GM12878 (cell line): ENCODE results near the gene LSP1. TPM values are rescaled to one million over a fixed set of nuclear protein-coding genes. Genes with fewer than 3 reads are reported as not detected.

Experiments
- ATAC-seq: fragments of 200-7000 bp; cut with Tn5 transposase; 3 replicates; pipeline ENCODE4 v1.9.1; 2020; ENCODE audit warnings: mild to moderate bottlenecking, moderate library complexity
- BruUV-seq: library from RNA; stranded (reverse); fragments of 400-500 nt; replicated peaks from 2 replicates; lab custom pipeline; 2021; lab: Mats Ljungman, UMichigan
- CTCF ChIA-PET: fragments of 300-600 bp; sonication (Branson Sonifier 250); formaldehyde crosslinking; extraction: SDS; loops from one replicate; lab custom pipeline; 2021; ENCODE audit warnings: inconsistent platforms; lab: Yijun Ruan, JAX
- POLR2A ChIA-PET: fragments of 350-600 bp; formaldehyde crosslinking; extraction: SDS; loops from one replicate; lab custom pipeline; 2021; ENCODE audit warnings: inconsistent platforms; lab: Charles Lee
- RAD21 ChIA-PET: fragments of 300-600 bp; sonication (Branson Sonifier 250); formaldehyde crosslinking; loops from one replicate; lab custom pipeline; 2023; ENCODE audit warnings: antibody characterized with exemption; ENCODE audit not compliant: unreplicated experiment; lab: Charles Lee
- SMC1A ChIA-PET: fragments of 300-600 bp; sonication (Branson Sonifier 250); formaldehyde crosslinking; loops from one replicate; lab custom pipeline; 2023; ENCODE audit not compliant: unreplicated experiment, uncharacterized antibody; lab: Charles Lee
- DNase-seq: peaks from one replicate; pipeline ENCODE4 v3.0.0-alpha.2; 2011; ENCODE audit warnings: low read depth, low spot score
- FAIRE-seq: peaks from 3 replicates; lab custom pipeline; 2011; peaks lifted over from hg19 to GRCh38; lab: Jason Lieb, UNC
- H2AFZ ChIP-seq: 2 replicates; pipeline ENCODE4 v1.6.0; 2011; ENCODE audit warnings: low read depth, low read length, control low read depth; ENCODE audit not compliant: control insufficient read depth
- H3K27ac ChIP-seq: 2 replicates; pipeline ENCODE4 v1.5.1; 2011; ENCODE audit warnings: control low read depth; ENCODE audit not compliant: control insufficient read depth, insufficient read depth
- H3K27me3 ChIP-seq, 2 experiments: replicated peaks in 1 of 2; 2 replicates each; pipeline versions ENCODE4 v1.6.0 to v1.6.1; 2011; ENCODE audit warnings: low read length in 1 of 2; ENCODE audit not compliant: control insufficient read depth in 2 of 2, insufficient read depth in 2 of 2
- H3K36me3 ChIP-seq, 2 experiments: 2 replicates each; pipeline ENCODE4 v1.5.1; 2011; ENCODE audit warnings: low read length in 1 of 2; ENCODE audit not compliant: control insufficient read depth in 2 of 2, insufficient read depth in 2 of 2
- H3K4me1 ChIP-seq: 2 replicates; pipeline ENCODE4 v1.6.1; 2011; ENCODE audit warnings: mild to moderate bottlenecking, low read length, moderate library complexity, mixed read lengths; ENCODE audit not compliant: control insufficient read depth, insufficient read depth
- H3K4me2 ChIP-seq: 2 replicates; pipeline ENCODE4 v1.6.0; 2011; ENCODE audit warnings: control low read depth; ENCODE audit not compliant: control insufficient read depth, insufficient read depth
- H3K4me3 ChIP-seq: fragments of 200-600 bp; sonication (generic); 2 replicates; pipeline ENCODE4 v1.5.1; 2016
- H3K79me2 ChIP-seq: 2 replicates; pipeline ENCODE4 v1.6.0; 2011; ENCODE audit warnings: low read length; ENCODE audit not compliant: control insufficient read depth, insufficient read depth
- H3K9ac ChIP-seq: 2 replicates; pipeline ENCODE4 v1.8.0; 2011; ENCODE audit warnings: low read length, control low read depth, mixed read lengths; ENCODE audit not compliant: control insufficient read depth, insufficient read depth
- H3K9me3 ChIP-seq: replicated peaks from 3 replicates; pipeline ENCODE4 v1.5.1; 2011; ENCODE audit warnings: mild to moderate bottlenecking, low read length; ENCODE audit not compliant: control insufficient read depth, insufficient read depth
- H4K20me1 ChIP-seq: 2 replicates; pipeline ENCODE4 v1.6.0; 2011; ENCODE audit not compliant: control insufficient read depth, insufficient read depth
- ATF2 ChIP-seq: IDR thresholded peaks from 2 replicates; pipeline ENCODE4 v1.6.1; 2012; ENCODE audit warnings: low read length, inconsistent platforms
- ATF7 ChIP-seq: fragments of 450-650 bp; IDR thresholded peaks from 2 replicates; pipeline ENCODE4 v1.6.1; 2016; ENCODE audit warnings: low read depth, mild to moderate bottlenecking
- ELK1 ChIP-seq: IDR thresholded peaks from 2 replicates; pipeline ENCODE4 v1.6.1; 2012; ENCODE audit warnings: low read depth, low read length, improper control_type of control experiment
- GATAD2B ChIP-seq: fragments of 450-650 bp; conservative IDR thresholded peaks from 2 replicates; pipeline ENCODE4 v1.6.1; 2017; ENCODE audit warnings: low read depth, mild to moderate bottlenecking, moderate library complexity
- HCFC1 ChIP-seq: fragments of 150-350 bp; IDR thresholded peaks from 2 replicates; pipeline ENCODE4 v1.6.1; 2014; ENCODE audit warnings: low read length
- HDAC6 ChIP-seq: fragments of 200-600 bp; sonication (generic); IDR thresholded peaks from one replicate; pipeline ENCODE4 v1.8.0; 2017; ENCODE audit warnings: antibody characterized with exemption; ENCODE audit not compliant: unreplicated experiment
- MEF2A ChIP-seq: IDR thresholded peaks from 2 replicates; pipeline ENCODE4 v1.6.1; 2011; ENCODE audit warnings: low read depth, mild to moderate bottlenecking, low read length, moderate library complexity; ENCODE audit not compliant: insufficient read depth
- MYB ChIP-seq: fragments of 150-350 bp; IDR thresholded peaks from 2 replicates; pipeline ENCODE4 v1.6.1; 2014; ENCODE audit warnings: mild to moderate bottlenecking, low read depth, low read length, borderline replicate concordance
- PKNOX1 ChIP-seq: fragments of 450-650 bp; IDR thresholded peaks from 2 replicates; pipeline ENCODE4 v1.6.1; 2016; ENCODE audit warnings: mild to moderate bottlenecking
- RFX5 ChIP-seq: IDR thresholded peaks from 2 replicates; pipeline ENCODE4 v1.6.1; 2011; ENCODE audit warnings: low read depth, low read length, improper control_type of control experiment
- SP1 ChIP-seq: IDR thresholded peaks from one replicate; pipeline ENCODE4 v1.6.1; 2011; ENCODE audit warnings: low read depth, low read length
- SREBF1 ChIP-seq: IDR thresholded peaks from 2 replicates; pipeline ENCODE4 v1.6.1; 2012; ENCODE audit warnings: mild to moderate bottlenecking, low read length
- TCF12 ChIP-seq: IDR thresholded peaks from 2 replicates; pipeline ENCODE4 v1.6.1; 2011; ENCODE audit warnings: low read depth, mild to moderate bottlenecking, low read length
- YY1 ChIP-seq: IDR thresholded peaks from 2 replicates; pipeline ENCODE4 v1.6.1; 2011; ENCODE audit warnings: low read depth, mild to moderate bottlenecking, low read length
- WGBS: methylation state at CpG from one replicate; pipeline ENCODE4 v1.1.6; 2016; ENCODE audit warnings: low lambda C conversion rate; ENCODE audit not compliant: insufficient replicate concordance, insufficient coverage; ENCODE audit errors: missing lambda C conversion rate; 5-methylcytosine and 5-hydroxymethylcytosine counted together
- in situ Hi-C: fragments of 300-500 bp; cut with MboI; formaldehyde crosslinking; loops from 9 replicates; pipeline ENCODE4 v1.14.3; 2018; ENCODE audit warnings: mixed read lengths
- intact Hi-C: fragments of 100-400 bp; cut with micrococcal nuclease; formaldehyde crosslinking; loops from one replicate; pipeline ENCODE4 v1.14.2; 2022; ENCODE audit not compliant: unreplicated experiment
- polyA plus RNA-seq, 11 experiments: library from polyadenylated mRNA; depleted of rRNA in 4 of 11; unstranded in 6 of 11; stranded (reverse) in 5 of 11; fragments of >200 nt; fragmentation: Nextera tagmentation in 4 of 11; fragmentation: Illumina TruSeq in 1 of 11; extraction: Ambion mirVana in 4 of 11; extraction: Trizol in 1 of 11; gene quantifications; 1 replicate in 1 of 11; 2 replicates in 10 of 11; pipeline versions ENCODE4 v1.2.1 to v1.2.3, GENCODE V29; 2011 to 2016; ENCODE audit warnings: inconsistent platforms in 2 of 11, missing spikeins in 2 of 11, low read depth in 1 of 11
- total RNA-seq, 4 experiments: library from RNA; depleted of rRNA in 3 of 4; stranded (reverse); fragments of >200 nt in 3 of 4; fragmentation: Illumina TruSeq in 1 of 4; extraction: Trizol in 1 of 4; gene quantifications; 2 replicates each; pipeline versions ENCODE4 v1.2.1 to v1.2.3, GENCODE V29; 2013 to 2021

The LSP1 gene
- total and polyA plus RNA-seq, 10 of the 15 experiments (the other 5 are each of a cell fraction or from before 2014, with no cell fraction given), result 19.2 to 488 (median 369) TPM

- no peak overlapping the region for H2AFZ ChIP-seq
- no peaks in the 10 kb centered on the region for H3K9me3 ChIP-seq
- ATAC-seq (no peak), DNase-seq (no peak), FAIRE-seq (no peak)
- no peak overlapping the region for H3K27ac ChIP-seq
- SMC1A ChIA-PET, result no interaction called here
- TF ChIP-seq YY1 (no peak), ATF7 (no peak), SREBF1 (no peak)
- intact Hi-C loops (no loop called here), in situ Hi-C loops (no loop called here)
- H3K36me3 ChIP-seq, result no peaks in the 10 kb centered on the region
- BruUV-seq, result no TSS peak
- no peak overlapping the region for H3K9ac ChIP-seq
- no peak overlapping the region for H3K4me3 ChIP-seq
- H4K20me1 ChIP-seq, result no peaks in the 10 kb centered on the region
- RAD21 ChIA-PET, result interaction anchor here (0.9 to 1.0 kb wide), 2 partner anchors 134 to 175 kb away, joined by 3 to 4 read pairs; no protein-coding TSS in a partner anchor
- H3K4me1 ChIP-seq, result no peaks in the 10 kb centered on the region
- WGBS, result 28% methylated on average over 19 of the region's 19 CpGs
- POLR2A ChIA-PET, result no interaction called here
- no peaks in the 10 kb centered on the region for H3K79me2 ChIP-seq
- peaks cover 0 to 2% of the 10 kb centered on the region in 2 experiments; a peak in 2 of 4 replicates for H3K27me3 ChIP-seq
- CTCF ChIA-PET, result interaction anchor here (0.6 to 7.9 kb wide), 3 partner anchors 135 to 253 kb away, joined by 3 to 187 read pairs (median 3); no protein-coding TSS in a partner anchor
- H3K4me2 ChIP-seq, result no peak overlapping the region
These were observed 25.0 kb upstream of the LSP1 start for GRCh38 chr11:1827931-1828330.

GRCh38 chr11:1828542-1828941 is 24.3 kb upstream of the LSP1 start:
- Histone ChIP-seq H3K4me3 (no peak overlapping the region), H3K4me1 (no peaks in the 10 kb centered on the region), H3K27ac (no peak overlapping the region), H2AFZ (no peak overlapping the region), H3K9me3 (no peaks in the 10 kb centered on the region), H3K36me3 (no peaks in the 10 kb centered on the region), H3K79me2 (no peaks in the 10 kb centered on the region), H3K9ac (no peak overlapping the region), H3K27me3 (peaks cover 0 to 2% of the 10 kb centered on the region in 2 experiments; a peak in 2 of 4 replicates), H3K4me2 (no peak overlapping the region), H4K20me1 (no peaks in the 10 kb centered on the region)
- CTCF ChIA-PET, result interaction anchor here (0.6 to 7.9 kb wide), 4 partner anchors 136 to 254 kb away, joined by 3 to 187 read pairs (median 30); no protein-coding TSS in a partner anchor
- no peak for DNase-seq
- intact Hi-C loops (no loop called here), in situ Hi-C loops (no loop called here)
- no TSS peak for BruUV-seq
- RAD21 ChIA-PET, result interaction anchor here (0.9 to 1.0 kb wide), 2 partner anchors 134 to 176 kb away, joined by 3 to 4 read pairs; no protein-coding TSS in a partner anchor
- FAIRE-seq, result no peak
- WGBS, result 22% methylated on average over 12 of the region's 12 CpGs
- no peak for ATAC-seq
- SMC1A ChIA-PET, result no interaction called here
- TF ChIP-seq GATAD2B (no peak), TCF12 (no peak), MYB (no peak), SP1 (no peak), RFX5 (no peak), HDAC6 (no peak), PKNOX1 (no peak), ELK1 (no peak), ATF2 (no peak), HCFC1 (no peak), MEF2A (no peak)
- POLR2A ChIA-PET, result no interaction called here
